Activated T-cell treated with anti-CD3 and anti-CD28 coated beads, Interleukin-2, amount 50 U/mL, for 72 hours (primary cell): Measurements from ENCODE around the gene SLC36A3. TPM values are rescaled to one million over a fixed set of nuclear protein-coding genes. Genes with fewer than 3 reads are reported as not detected.

Experiments
- ATAC-seq, 2 donors: fragments of 150-1000 bp; cut with Tn5 transposase; replicated peaks in 1 of 2; 2 replicates each; pipeline ENCODE4 v1.10.0; 2021; ENCODE audit warnings: moderate library complexity in 2 of 2, mild to moderate bottlenecking in 1 of 2
- DNase-seq, 2 donors: peaks; one replicate each; pipeline ENCODE4 v3.0.0; 2021 to 2022; ENCODE audit warnings: mixed read lengths in 1 of 2
- H3K27ac Mint-ChIP-seq: one replicate; pipeline ENCODE4 v1.8.0; 2022; ENCODE audit warnings: mild to moderate bottlenecking, moderate library complexity, mixed read lengths
- H3K27me3 Mint-ChIP-seq: one replicate; pipeline ENCODE4 v1.8.0; 2022; ENCODE audit warnings: low read depth, mixed read lengths
- H3K36me3 Mint-ChIP-seq, 2 donors: one replicate each; pipeline ENCODE4 v1.8.0; 2022; ENCODE audit warnings: mixed read lengths in 2 of 2, mild to moderate bottlenecking in 1 of 2; ENCODE audit not compliant: insufficient read depth in 2 of 2
- H3K4me1 Mint-ChIP-seq: one replicate; pipeline ENCODE4 v1.8.0; 2022; ENCODE audit warnings: low read depth, mixed read lengths
- H3K4me3 Mint-ChIP-seq, 2 donors: one replicate each; pipeline ENCODE4 v1.8.0; 2022; ENCODE audit warnings: mild to moderate bottlenecking in 2 of 2, mixed read lengths in 2 of 2, moderate library complexity in 2 of 2
- H3K9me3 Mint-ChIP-seq, 2 donors: one replicate each; pipeline ENCODE4 v1.8.0; 2022; ENCODE audit warnings: mixed read lengths in 2 of 2
- total RNA-seq, 2 donors: library from RNA; stranded (reverse); gene quantifications; one replicate each; pipeline ENCODE4 v1.2.3, GENCODE V29; 2022

The SLC36A3 gene
- under 1 TPM in 1 of 2 donors, not detected in 1; 0.10 TPM for total RNA-seq

DNA sequence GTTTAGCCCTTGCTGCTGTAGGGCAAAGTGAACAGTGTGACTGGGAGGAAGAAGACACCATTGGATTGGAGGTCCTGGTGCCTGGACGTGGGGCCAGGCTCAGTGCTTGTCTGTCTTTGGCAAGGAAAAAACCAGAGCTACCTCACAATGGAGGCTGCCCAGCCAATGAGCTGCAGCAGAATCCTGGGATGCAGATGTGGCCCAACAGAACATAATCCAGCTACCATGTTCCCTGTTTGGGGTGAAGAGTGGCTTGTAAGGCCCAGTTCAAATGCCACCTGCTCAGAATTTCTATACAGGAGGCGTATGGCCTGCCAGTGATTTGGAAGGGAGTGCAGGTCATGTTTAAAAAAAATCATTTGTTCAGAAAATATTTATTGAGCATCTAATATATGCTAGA, at the start of gene SLC36A3:
Gene SLC36A3, minus strand, starts transcription at position 101 of the 400 bp plus-strand sequence. CDS start 412 bp downstream, outside the sequence.
- Mint-ChIP-seq H3K36me3 (no peaks in the 10 kb centered on the region), H3K27ac (no peak within 1 kb of the TSS), H3K4me1 (no peaks in the 10 kb centered on the region), H3K27me3 (peaks cover 36% of the 10 kb centered on the region), H3K4me3 (no peak within 1 kb of the TSS), H3K9me3 (no peaks in the 10 kb centered on the region)
- no peak for DNase-seq
- no peak for ATAC-seq

- no peaks in the 10 kb centered on the region for H3K9me3 Mint-ChIP-seq
- DNase-seq (no peak), ATAC-seq (no peak)
- no peak overlapping the region for H3K4me3 Mint-ChIP-seq
- peaks cover 6% of the 10 kb centered on the region for H3K27me3 Mint-ChIP-seq
- no peaks in the 10 kb centered on the region for H3K36me3 Mint-ChIP-seq
- no peaks in the 10 kb centered on the region for H3K4me1 Mint-ChIP-seq
- no peak overlapping the region for H3K27ac Mint-ChIP-seq
Measured at GRCh38 chr5:151351671-151352070, 48.1 kb upstream of the SLC36A3 start.

GRCh38 chr5:151348789-151349188, 45.2 kb upstream of the SLC36A3 start:
- no peaks in the 10 kb centered on the region for H3K4me1 Mint-ChIP-seq
- H3K36me3 Mint-ChIP-seq: no peaks in the 10 kb centered on the region
- peaks cover 21% of the 10 kb centered on the region for H3K27me3 Mint-ChIP-seq
- no peak for DNase-seq
- H3K27ac Mint-ChIP-seq: no peak overlapping the region
- no peak overlapping the region for H3K4me3 Mint-ChIP-seq
- no peaks in the 10 kb centered on the region for H3K9me3 Mint-ChIP-seq
- no peak for ATAC-seq

DNA sequence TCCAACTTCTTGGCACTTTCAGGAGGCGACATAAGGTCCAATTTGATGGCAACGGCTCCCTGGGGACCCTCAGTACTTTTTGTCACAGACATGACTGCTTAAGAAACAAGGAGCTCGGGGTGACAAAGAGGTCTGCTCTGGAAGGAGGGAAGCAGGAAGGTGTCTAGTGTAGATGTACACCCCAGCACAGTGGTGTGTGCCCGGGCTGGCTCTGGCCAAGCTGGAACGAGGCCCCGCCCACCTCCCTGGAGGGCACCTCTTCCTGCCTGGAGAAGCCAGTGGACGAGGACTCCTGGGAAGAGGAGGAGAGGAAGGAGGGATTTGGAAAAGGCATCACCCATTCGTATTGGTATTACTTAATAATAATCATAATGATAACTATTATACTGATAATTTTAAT, 43.8 kb upstream of the SLC36A3 start, which contains the start of gene SLC36A2:
Gene SLC36A2, minus strand, starts transcription at position 191 of the 400 bp plus-strand sequence. Its CDS starts 99 bp downstream, at position 92.
- H3K4me1 Mint-ChIP-seq: no peaks in the 10 kb centered on the region
- H3K9me3 Mint-ChIP-seq: no peaks in the 10 kb centered on the region
- DNase-seq (no peak), ATAC-seq (no peak)
- no peaks in the 10 kb centered on the region for H3K36me3 Mint-ChIP-seq
- H3K27ac Mint-ChIP-seq: no peak within 1 kb of the TSS
- H3K27me3 Mint-ChIP-seq: peaks cover 29% of the 10 kb centered on the region
- no peak within 1 kb of the TSS for H3K4me3 Mint-ChIP-seq

DNA sequence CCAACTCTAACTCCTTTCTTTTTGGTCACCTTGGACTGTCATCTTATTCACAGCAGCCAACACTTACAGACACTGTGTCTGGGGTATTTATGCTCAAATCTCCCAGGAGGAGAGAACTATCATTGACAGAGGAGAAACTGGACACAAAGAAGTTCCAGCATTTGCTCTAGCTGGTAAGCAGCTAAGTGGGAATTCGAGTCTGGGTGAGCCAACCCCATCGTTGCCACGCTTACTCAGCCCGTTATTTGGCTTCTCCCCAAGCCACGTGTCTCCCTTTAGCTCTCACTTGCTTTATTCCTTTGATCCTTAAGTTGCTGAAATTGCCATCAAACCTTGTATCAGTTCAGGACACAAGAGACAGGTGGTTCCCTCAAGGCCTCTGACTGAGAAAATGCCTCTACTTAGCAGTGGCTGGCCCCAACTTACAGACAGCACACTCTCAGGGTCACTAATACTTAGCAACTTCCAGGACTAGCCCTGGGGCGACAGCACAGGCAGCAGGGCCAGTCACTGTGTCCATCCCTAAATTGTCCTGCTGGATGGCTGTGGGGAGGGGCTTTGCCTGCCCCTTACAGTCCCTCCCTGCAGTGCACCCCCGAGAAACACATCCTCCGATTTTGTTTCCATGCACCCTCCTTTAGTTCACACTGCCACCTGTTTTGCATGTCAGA, 42.4 kb upstream of the SLC36A3 start:
- Mint-ChIP-seq H3K9me3 (no peaks in the 10 kb centered on the region), H3K27me3 (peaks cover 38% of the 10 kb centered on the region), H3K36me3 (no peaks in the 10 kb centered on the region), H3K4me1 (no peaks in the 10 kb centered on the region), H3K4me3 (no peak overlapping the region), H3K27ac (no peak overlapping the region)
- DNase-seq (no peak), ATAC-seq (no peak)

- H3K4me3 Mint-ChIP-seq: no peak overlapping the region
- H3K27me3 Mint-ChIP-seq: peaks cover 40% of the 10 kb centered on the region
- H3K27ac Mint-ChIP-seq: no peak overlapping the region
- DNase-seq (no peak), ATAC-seq (no peak)
- no peaks in the 10 kb centered on the region for H3K36me3 Mint-ChIP-seq
- H3K9me3 Mint-ChIP-seq: no peaks in the 10 kb centered on the region
- no peaks in the 10 kb centered on the region for H3K4me1 Mint-ChIP-seq
Measured at GRCh38 chr5:151345187-151345807, 41.7 kb upstream of the SLC36A3 start.

- Mint-ChIP-seq H3K4me1 (no peaks in the 10 kb centered on the region), H3K36me3 (no peaks in the 10 kb centered on the region), H3K4me3 (no peak overlapping the region), H3K27me3 (peaks cover 49% of the 10 kb centered on the region), H3K9me3 (no peaks in the 10 kb centered on the region), H3K27ac (no peak overlapping the region)
- DNase-seq (no peak), ATAC-seq (no peak)
Measured at GRCh38 chr5:151344088-151344487, 40.5 kb upstream of the SLC36A3 start.

- no peak overlapping the region for H3K27ac Mint-ChIP-seq
- no peaks in the 10 kb centered on the region for H3K4me1 Mint-ChIP-seq
- H3K4me3 Mint-ChIP-seq: no peak overlapping the region
- no peak for ATAC-seq
- no peaks in the 10 kb centered on the region for H3K9me3 Mint-ChIP-seq
- no peaks in the 10 kb centered on the region for H3K36me3 Mint-ChIP-seq
- no peak for DNase-seq
- peaks cover 46% of the 10 kb centered on the region for H3K27me3 Mint-ChIP-seq
Measured at GRCh38 chr5:151340004-151340403, 36.4 kb upstream of the SLC36A3 start.

GRCh38 chr5:151338734-151339133, 35.2 kb upstream of the SLC36A3 start:
- Mint-ChIP-seq H3K36me3 (no peaks in the 10 kb centered on the region), H3K4me3 (no peak overlapping the region), H3K4me1 (no peaks in the 10 kb centered on the region), H3K27me3 (peaks cover 40% of the 10 kb centered on the region), H3K27ac (no peak overlapping the region), H3K9me3 (no peaks in the 10 kb centered on the region)
- no peak for ATAC-seq
- DNase-seq: no peak

DNA sequence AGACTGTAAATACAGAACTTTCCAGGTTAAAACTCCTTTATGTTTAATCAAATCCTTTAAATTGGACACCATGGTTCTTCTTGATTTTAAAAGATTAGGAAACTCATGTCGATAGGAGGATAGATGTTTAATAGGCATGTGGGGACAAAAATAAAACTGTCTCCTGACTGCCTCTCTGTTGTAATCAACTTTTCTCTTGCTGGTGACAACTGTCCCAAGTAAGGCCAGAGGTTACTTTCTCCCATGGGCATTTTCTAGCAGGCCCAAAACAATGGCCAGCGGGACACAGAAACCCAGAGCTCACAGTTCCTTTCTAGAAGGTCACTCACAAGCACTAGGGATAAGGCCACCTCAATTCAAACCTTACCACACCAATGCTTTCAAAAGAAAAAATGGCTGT, 29.3 kb upstream of the SLC36A3 start:
- no peaks in the 10 kb centered on the region for H3K9me3 Mint-ChIP-seq
- H3K4me1 Mint-ChIP-seq: no peaks in the 10 kb centered on the region
- H3K27me3 Mint-ChIP-seq: peaks cover 7% of the 10 kb centered on the region
- no peak overlapping the region for H3K4me3 Mint-ChIP-seq
- H3K36me3 Mint-ChIP-seq: no peaks in the 10 kb centered on the region
- ATAC-seq: no peak
- H3K27ac Mint-ChIP-seq: no peak overlapping the region
- DNase-seq: no peak

DNA sequence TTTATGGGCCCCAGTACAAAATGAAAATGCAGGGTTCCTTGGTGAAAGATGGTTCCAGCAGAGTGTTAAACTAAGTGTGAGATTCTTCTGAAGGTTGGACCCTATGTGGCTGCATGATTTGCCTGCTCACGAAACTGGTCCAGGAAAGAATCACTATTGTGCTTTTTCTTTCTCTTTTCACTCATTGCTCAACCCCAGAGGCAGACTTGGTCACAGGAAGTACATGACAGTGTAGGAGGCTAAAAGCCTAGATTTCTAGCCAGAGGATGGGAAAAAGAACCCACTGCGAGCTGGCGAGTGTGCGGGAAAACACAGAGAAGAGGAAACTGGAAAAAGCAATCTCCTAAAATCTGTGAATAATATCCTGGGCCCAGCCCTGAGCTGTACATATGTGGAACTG, 25.2 kb upstream of the SLC36A3 start:
- no peak overlapping the region for H3K27ac Mint-ChIP-seq
- H3K9me3 Mint-ChIP-seq: no peaks in the 10 kb centered on the region
- ATAC-seq (peak in 1 of 2 donors; percentile 23), DNase-seq (no peak)
- H3K4me1 Mint-ChIP-seq: no peaks in the 10 kb centered on the region
- no peak overlapping the region for H3K4me3 Mint-ChIP-seq
- H3K36me3 Mint-ChIP-seq: no peaks in the 10 kb centered on the region
- H3K27me3 Mint-ChIP-seq: peaks cover 17% of the 10 kb centered on the region

- Mint-ChIP-seq H3K4me3 (no peak overlapping the region), H3K36me3 (no peaks in the 10 kb centered on the region), H3K27ac (no peak overlapping the region), H3K9me3 (no peaks in the 10 kb centered on the region), H3K4me1 (no peaks in the 10 kb centered on the region), H3K27me3 (peaks cover 17% of the 10 kb centered on the region)
- ATAC-seq (no peak), DNase-seq (no peak)
Measured at GRCh38 chr5:151327585-151327984, 24.0 kb upstream of the SLC36A3 start.

DNA sequence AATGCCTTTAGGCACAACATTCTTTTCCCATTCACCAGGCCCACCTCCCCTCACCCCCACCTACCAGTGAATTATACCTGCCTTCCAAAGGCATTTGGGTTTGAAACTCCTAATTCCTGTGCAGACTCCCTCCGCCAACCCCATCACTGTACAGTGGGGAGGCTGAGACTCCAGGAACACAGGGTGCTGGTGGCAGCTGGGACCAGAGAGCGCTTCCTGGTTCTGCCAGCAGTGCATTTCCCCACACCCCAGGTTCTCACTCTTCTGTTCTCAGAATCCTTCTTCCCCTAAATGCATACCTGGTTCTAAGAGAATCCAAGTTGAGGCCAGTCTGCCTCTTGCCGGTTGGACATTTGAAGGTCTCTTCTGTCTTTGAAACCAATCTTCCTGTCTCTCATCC, 22.7 kb upstream of the SLC36A3 start:
- no peak for ATAC-seq
- Mint-ChIP-seq H3K9me3 (no peaks in the 10 kb centered on the region), H3K4me1 (no peaks in the 10 kb centered on the region), H3K27me3 (peaks cover 17% of the 10 kb centered on the region), H3K4me3 (no peak overlapping the region), H3K27ac (no peak overlapping the region), H3K36me3 (no peaks in the 10 kb centered on the region)
- DNase-seq: no peak

DNA sequence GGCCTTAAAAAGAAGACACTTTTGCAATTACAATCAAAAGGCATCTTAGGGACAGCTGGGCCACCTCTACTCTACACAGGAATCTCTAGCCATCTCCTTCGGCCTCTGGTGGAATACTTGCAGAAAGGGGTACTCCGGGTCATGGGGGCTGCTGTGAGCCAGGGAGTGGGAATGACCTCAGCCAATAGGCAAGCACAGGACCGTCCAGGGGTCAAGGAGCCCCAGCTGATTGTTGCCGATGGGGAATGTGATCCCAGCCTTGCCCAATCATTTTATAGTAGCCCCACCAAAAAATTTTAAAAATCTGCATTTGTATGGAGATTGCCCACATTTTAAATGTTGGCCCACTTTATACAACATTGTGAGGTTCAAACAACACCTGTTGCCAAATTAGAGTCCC, 16.9 kb upstream of the SLC36A3 start:
- ATAC-seq: no peak
- no peaks in the 10 kb centered on the region for H3K36me3 Mint-ChIP-seq
- H3K4me3 Mint-ChIP-seq: no peak overlapping the region
- no peak overlapping the region for H3K27ac Mint-ChIP-seq
- H3K9me3 Mint-ChIP-seq: no peaks in the 10 kb centered on the region
- no peaks in the 10 kb centered on the region for H3K4me1 Mint-ChIP-seq
- H3K27me3 Mint-ChIP-seq: peaks cover 6% of the 10 kb centered on the region
- DNase-seq: no peak
